Stimulated activated CD8-positive, alpha-beta memory T cell treated with anti-CD3 and anti-CD28 coated beads, Interleukin-4, amount 100 ng/mL, for 48 hours (primary cell): ENCODE results near the gene AEBP1.

ENCODE experiments used
- DNase-seq: peaks from one replicate; pipeline ENCODE4 v3.0.0-alpha.2; 2020

Gene AEBP1

DNA sequence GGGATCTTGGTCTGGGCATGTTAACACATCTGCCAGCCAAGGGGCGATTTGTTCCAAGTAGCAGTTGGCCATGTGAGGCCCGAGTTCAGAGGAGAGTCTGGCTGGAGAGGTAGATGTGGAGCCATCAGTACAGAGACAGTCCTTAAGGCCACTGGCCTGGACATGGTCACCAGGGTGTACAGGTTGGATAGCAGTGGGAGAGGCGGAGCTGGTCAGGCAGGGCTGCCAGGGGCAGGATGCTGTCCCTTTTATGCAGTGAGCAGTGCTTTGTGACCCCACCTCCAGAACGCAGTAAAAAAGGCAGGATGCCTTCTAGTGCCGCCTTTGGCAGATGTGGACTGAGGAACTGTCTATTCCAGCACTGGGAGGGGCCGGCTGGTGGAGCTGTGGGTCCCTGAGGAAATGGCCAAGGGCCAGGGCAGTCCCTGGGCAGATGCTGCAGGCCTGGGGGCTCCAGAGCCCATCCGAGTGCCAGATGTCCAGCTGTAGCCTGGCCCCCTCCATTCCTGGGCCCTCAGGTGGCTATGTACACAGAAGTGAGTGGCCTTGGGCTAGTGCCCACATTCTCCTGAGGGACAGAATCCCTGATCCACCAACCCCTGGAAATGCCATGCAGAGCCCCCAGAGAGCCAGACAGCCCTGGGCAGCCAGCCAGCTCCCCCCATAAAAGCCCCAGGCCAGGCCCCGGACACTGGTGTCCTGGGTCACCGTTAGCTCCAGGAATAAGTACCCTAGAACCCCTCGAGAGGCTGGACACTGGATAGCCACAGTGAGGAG lies 54.1 kb downstream of the AEBP1 start:
- DNase-seq, result no peak

DNA sequence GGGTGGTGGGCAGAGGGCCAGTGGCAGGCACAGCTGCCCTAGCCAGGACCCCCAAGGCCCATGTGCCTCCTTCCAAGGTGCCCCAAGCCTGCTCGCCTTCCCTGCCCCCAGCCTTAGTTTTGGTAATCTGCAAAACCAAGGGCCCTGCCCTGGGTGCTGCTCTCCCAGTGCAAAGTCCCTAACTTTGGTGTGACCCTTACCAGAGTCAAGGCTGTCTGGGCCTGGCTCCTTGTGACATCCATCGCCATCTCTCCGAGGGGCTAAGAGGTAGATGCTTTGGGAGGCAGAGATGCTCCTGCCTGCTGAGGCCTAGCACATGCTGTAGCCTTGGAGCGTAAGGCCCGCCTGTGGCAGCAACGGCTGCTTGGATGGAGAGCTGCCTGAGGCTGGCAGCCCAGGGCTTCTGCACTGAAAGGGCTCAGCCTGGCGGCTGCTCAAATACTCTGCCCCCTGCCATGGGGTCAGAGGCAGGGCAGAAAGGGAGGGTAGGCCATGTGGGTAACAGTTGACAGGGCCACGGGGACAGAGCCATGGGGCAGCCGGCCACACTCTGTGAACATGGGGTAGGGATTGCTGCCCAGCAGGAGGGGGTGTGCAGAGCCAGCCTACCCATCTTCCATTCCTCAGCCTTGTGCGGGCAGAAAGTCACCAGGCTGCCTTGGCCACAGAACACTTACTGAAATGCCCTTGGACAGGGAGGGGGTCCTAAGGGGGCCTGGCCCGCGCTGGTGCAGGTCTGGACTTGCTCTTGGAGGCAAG lies 54.9 kb downstream of the AEBP1 start:
- no peak for DNase-seq

GRCh38 chr7:44159824-44160630 lies 55.9 kb downstream of the AEBP1 start:
- no peak for DNase-seq

GRCh38 chr7:44161371-44161770 lies 57.2 kb downstream of the AEBP1 start:
- DNase-seq, result no peak

- DNase-seq, result no peak
These were observed 58.0 kb downstream of the AEBP1 start for GRCh38 chr7:44162179-44162578.

DNA sequence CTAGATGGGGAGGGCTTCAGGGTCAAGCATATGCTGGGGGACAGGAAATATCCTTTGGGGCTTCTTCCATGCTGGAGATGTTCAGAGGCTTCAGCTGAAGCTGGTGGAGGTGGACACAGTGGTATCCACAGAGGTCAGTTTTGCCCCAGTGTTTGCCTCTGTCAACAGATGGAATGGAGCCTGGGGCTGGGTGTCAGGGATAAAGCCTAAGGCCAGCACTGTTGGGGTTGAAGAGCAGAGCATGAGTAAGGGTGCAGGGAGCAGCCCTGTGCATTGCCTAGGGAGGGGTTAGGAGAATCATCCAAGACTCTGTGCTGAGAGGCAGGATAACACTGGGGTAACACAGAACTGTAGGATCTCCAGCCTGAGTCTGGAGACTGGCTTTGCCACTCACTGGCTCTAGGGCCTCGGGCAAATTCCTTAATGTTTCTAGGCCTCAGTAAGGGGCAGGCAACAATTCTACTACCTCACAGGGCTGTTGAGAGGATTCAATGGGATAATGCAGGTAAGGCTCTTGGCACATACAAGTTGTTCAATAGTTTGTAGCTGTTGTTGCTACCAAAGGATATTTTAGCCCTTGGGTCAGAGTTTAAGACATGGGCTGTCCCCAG lies 58.7 kb downstream of the AEBP1 start:
- no peak for DNase-seq

DNA sequence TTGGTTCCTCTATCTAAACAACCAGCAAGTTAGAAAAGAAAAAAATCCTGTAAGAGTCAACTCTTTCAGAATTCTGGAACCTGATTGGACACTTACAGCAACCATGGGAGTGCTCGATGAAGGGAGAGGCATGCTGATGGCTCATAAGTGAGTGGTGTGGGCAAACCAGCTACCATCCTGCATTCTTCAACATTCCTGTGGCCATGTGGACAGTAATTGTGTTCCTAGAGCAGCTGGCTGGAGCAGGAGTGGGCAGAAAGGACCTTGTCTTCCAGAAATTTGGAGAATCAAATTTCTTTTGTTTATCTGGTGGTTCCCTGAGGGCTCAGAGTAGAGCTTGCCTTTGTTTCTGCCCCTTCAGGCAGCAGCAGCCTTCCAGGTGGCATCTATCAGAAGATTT lies 59.4 kb downstream of the AEBP1 start:
- no peak for DNase-seq
